Heart left ventricle (tissue), 16 donors: ENCODE results near the gene ZNF550. TPM values are rescaled to one million over a fixed set of nuclear protein-coding genes. Genes with fewer than 3 reads are reported as not detected.
"Not testable (repeated sequence)": the region's sequence is repeated elsewhere in the genome, so short reads cannot be mapped to it uniquely, and the experiment has no call there.

Experiments
- ATAC-seq, 4 donors: fragments of 200-7000 bp; cut with Tn5 transposase; one replicate each; pipeline ENCODE4 v1.9.1; 2020 to 2022; ENCODE audit warnings: moderate library complexity in 4 of 4, mild to moderate bottlenecking in 3 of 4, moderate number of reproducible peaks in 1 of 4
- DNase-seq, 5 donors: peaks; one replicate each; pipeline ENCODE4 v3.0.0-alpha.2; 2020
- H3K27ac ChIP-seq, 12 donors: fragments of 200-600 bp; sonication (generic) in 4 of 12; one replicate each; pipeline versions ENCODE4 v1.5.0 to v1.8.0; 2016 to 2022; ENCODE audit warnings: mild to moderate bottlenecking in 2 of 12
- H3K27me3 ChIP-seq, 9 donors: fragments of 200-600 bp; sonication (generic) in 2 of 9; one replicate each; pipeline versions ENCODE4 v1.5.1 to v1.8.0; 2016 to 2022; ENCODE audit warnings: mild to moderate bottlenecking in 3 of 9
- H3K36me3 ChIP-seq, 9 donors: fragments of 200-600 bp; sonication (generic) in 2 of 9; one replicate each; pipeline versions ENCODE4 v1.5.0 to v1.8.0; 2018 to 2022; ENCODE audit warnings: mild to moderate bottlenecking in 2 of 9
- H3K4me1 ChIP-seq, 12 donors: fragments of 200-600 bp; sonication (generic) in 4 of 12; one replicate each; pipeline versions ENCODE4 v1.5.0 to v1.8.0; 2016 to 2022; ENCODE audit warnings: mild to moderate bottlenecking in 3 of 12
- H3K4me3 ChIP-seq, 12 donors: fragments of 200-600 bp; sonication (generic) in 4 of 12; one replicate each; pipeline versions ENCODE4 v1.5.0 to v1.8.0; 2017 to 2022; ENCODE audit warnings: mild to moderate bottlenecking in 9 of 12, moderate library complexity in 4 of 12
- H3K9me3 ChIP-seq, 12 donors: fragments of 200-600 bp; sonication (generic) in 4 of 12; one replicate each; pipeline versions ENCODE4 v1.5.0 to v1.8.0; 2016 to 2022; ENCODE audit warnings: mild to moderate bottlenecking in 1 of 12
- POLR2A ChIP-seq, 2 donors: fragments of 450-650 bp; IDR thresholded peaks; one replicate each; pipeline ENCODE4 v1.6.1; 2017; ENCODE audit warnings: antibody characterized with exemption in 2 of 2, mild to moderate bottlenecking in 2 of 2, moderate library complexity in 2 of 2
- WGBS, 4 donors: extraction: QIAGEN DNeasy Blood & Tissue Kit in 2 of 4; methylation state at CpG; one replicate each; pipeline versions ENCODE4 v1.1.5 to v1.1.7; 2013 to 2018; 5-methylcytosine and 5-hydroxymethylcytosine counted together
- intact Hi-C, 10 donors: fragments of 100-400 bp; cut with DNase I; formaldehyde crosslinking; loops; one replicate each; pipeline versions ENCODE4 v1.11.1 to v1.14.2; 2022
- polyA plus RNA-seq, 2 donors: library from polyadenylated mRNA; stranded (reverse); fragments of 200-250 nt; gene quantifications; one replicate each; pipeline ENCODE4 v1.2.3, GENCODE V29; 2013
- total RNA-seq, 9 donors: library from RNA; depleted of rRNA in 2 of 9; stranded (reverse); fragments of >200 nt in 2 of 9; fragmentation: NEBNext Ultra II Directional in 3 of 9; extraction: Animal tissue kit (Norgen Biotek cat#: 25700) in 3 of 9; gene quantifications; one replicate each; pipeline versions ENCODE4 v1.1.0 to v1.2.4, GENCODE V29; 2016 to 2023
- TF ChIP-seq, protein P1 (sequence below), 12 donors: fragments of 200-600 bp; sonication (generic) in 4 of 12; IDR thresholded peaks; one replicate each; pipeline versions ENCODE4 v1.5.0 to v1.8.0; 2018 to 2022; ENCODE audit warnings: antibody characterized with exemption in 12 of 12, mild to moderate bottlenecking in 5 of 12
- donor health status: ischemic (EF 13 %, LVEDD 7.1; RV severe dilation, severe dysfunction).
- donor health status: healthy with polysubstance abuse.
- donor health status: DM: no; HTN: yes; CAD: no.
- donor health status: DM: no; HTN: no; CAD: no.
- donor health status: ischemic (EF 25% LVEDD 6.9; RV normal size, moderate dysfunction).
- donor health status: ischemic (EF 25% LVEDD 5.7; RV mildly dilated, moderate dysfunction).
- donor health status: healthy.
- donor health status: DM: yes; HTN: yes; CAD: no.
- donor health status: ischemic (EF 35%, LVEDD 5.7; RV mildly dilated, moderate dysfunction).
- donor health status: nonischemic (EF 11% LVEDD 7.7; RV severe dilation, severe dysfunction).
- donor health status: DM: yes; HTN: yes; CAD: no.
- donor health status: PGD.
- donor health status: ischemic (EF 29% LVEDD 5.4; RV normal size, mild dysfunction).
- donor health status: nonischemic (EF 23%, LVEDD 6.1; RV moderate dilation, normal function).

Gene ZNF550
- total and polyA plus RNA-seq, 11 donors, result 3.6 to 10.1 (median 6.9) TPM

DNA sequence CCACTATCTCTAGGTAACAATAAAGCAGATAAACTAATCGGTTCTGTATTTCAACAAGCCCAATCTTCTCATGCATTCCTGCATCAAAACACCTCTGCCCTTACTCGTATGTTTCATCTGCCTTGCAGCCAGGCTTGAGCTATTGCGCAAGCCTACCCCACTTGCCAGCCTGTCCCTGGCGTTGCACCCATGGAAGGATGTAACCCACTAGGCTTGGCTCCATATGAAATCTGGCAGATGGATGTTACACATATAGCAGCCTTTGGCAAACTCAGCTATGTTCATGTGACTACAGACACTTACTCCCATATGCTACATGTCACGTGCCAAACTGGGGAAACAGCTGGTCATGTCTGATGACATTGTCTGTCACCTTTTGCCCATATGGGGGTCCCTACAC, 44.4 kb downstream of the ZNF550 start:
- Histone ChIP-seq H3K4me1 (no peaks in the 10 kb centered on the region), H3K36me3 (peaks cover 0 to 63% (median 35%) of the 10 kb centered on the region in 9 donors), H3K27ac (no peak overlapping the region), H3K27me3 (no peaks in the 10 kb centered on the region), H3K9me3 (peaks cover 0 to 46% (median 35%) of the 10 kb centered on the region in 12 donors), H3K4me3 (no peak overlapping the region)
- ATAC-seq, result no peak
- no peak for DNase-seq
- 81 to 91% (median 91%) methylated on average over 5 of the region's 5 CpGs for WGBS, 4 donors
- TF ChIP-seq POLR2A (IDR thresholded peaks at IDR 0.05), result no peak
- TF ChIP-seq, protein P1, sequence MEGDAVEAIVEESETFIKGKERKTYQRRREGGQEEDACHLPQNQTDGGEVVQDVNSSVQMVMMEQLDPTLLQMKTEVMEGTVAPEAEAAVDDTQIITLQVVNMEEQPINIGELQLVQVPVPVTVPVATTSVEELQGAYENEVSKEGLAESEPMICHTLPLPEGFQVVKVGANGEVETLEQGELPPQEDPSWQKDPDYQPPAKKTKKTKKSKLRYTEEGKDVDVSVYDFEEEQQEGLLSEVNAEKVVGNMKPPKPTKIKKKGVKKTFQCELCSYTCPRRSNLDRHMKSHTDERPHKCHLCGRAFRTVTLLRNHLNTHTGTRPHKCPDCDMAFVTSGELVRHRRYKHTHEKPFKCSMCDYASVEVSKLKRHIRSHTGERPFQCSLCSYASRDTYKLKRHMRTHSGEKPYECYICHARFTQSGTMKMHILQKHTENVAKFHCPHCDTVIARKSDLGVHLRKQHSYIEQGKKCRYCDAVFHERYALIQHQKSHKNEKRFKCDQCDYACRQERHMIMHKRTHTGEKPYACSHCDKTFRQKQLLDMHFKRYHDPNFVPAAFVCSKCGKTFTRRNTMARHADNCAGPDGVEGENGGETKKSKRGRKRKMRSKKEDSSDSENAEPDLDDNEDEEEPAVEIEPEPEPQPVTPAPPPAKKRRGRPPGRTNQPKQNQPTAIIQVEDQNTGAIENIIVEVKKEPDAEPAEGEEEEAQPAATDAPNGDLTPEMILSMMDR (IDR thresholded peaks at IDR 0.05), result no peak
- intact Hi-C loops, result no loop called here

DNA sequence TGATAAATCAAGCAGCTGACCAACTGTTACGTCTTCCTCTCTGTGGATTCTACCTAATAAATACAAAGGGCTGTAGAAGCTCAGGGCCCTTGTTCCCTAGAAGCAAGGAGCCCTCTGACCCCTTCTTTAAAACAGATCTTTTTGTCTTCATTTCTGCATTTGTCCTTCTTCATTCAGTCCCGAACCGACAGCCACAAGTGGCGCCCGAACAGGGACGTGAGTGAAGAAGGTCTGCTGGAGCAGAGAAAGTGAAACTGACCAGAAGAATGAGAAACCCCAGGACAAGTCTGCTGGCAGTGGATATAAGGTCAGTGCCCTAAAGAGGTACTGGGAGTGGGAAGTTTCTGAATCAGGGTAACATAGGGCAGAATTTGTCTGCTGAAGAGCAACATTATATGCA, 46.8 kb downstream of the ZNF550 start:
- Histone ChIP-seq H3K27me3 (no peaks in the 10 kb centered on the region), H3K36me3 (peaks cover 0 to 85% (median 38%) of the 10 kb centered on the region in 9 donors), H3K4me1 (no peaks in the 10 kb centered on the region), H3K4me3 (no peak overlapping the region), H3K27ac (no peak overlapping the region), H3K9me3 (peaks cover 0 to 69% (median 47%) of the 10 kb centered on the region in 12 donors)
- no peak for TF ChIP-seq POLR2A (IDR thresholded peaks at IDR 0.05)
- TF ChIP-seq, protein P1 (IDR thresholded peaks at IDR 0.05), result no peak
- intact Hi-C loops, result no loop called here
- WGBS, 4 donors, result 96 to 98% (median 97%) methylated on average over 6 of the region's 6 CpGs
- no peak for ATAC-seq
- no peak for DNase-seq

DNA sequence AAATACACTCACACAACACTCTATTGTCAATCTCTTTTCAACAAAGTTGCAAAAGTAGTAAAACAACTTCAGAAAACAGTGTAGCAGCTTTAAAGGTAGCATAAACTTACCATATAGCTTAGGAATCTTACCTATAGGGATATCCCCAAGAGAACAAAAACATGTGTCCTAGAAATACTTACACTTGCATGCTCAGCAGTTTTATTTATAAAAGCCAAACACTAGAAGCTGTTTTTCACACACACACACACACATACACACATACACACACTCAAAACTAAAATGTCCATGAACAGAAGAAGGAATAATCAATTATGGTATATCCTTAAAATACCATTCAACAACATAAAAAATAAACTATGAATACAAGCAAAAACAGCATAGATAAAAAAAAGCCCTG, 48.2 kb downstream of the ZNF550 start:
- no peak for DNase-seq
- H3K9me3 ChIP-seq, result peaks cover 0 to 80% (median 50%) of the 10 kb centered on the region in 12 donors
- ATAC-seq, result no peak
- no peak overlapping the region for H3K4me3 ChIP-seq
- no peak for TF ChIP-seq POLR2A (IDR thresholded peaks at IDR 0.05)
- TF ChIP-seq, protein P1 (IDR thresholded peaks at IDR 0.05), result no peak
- H3K36me3 ChIP-seq, result peaks cover 0 to 85% (median 40%) of the 10 kb centered on the region in 9 donors
- H3K27me3 ChIP-seq, result no peaks in the 10 kb centered on the region
- no peaks in the 10 kb centered on the region for H3K4me1 ChIP-seq
- H3K27ac ChIP-seq, result no peak overlapping the region
- intact Hi-C loops, result no loop called here

DNA sequence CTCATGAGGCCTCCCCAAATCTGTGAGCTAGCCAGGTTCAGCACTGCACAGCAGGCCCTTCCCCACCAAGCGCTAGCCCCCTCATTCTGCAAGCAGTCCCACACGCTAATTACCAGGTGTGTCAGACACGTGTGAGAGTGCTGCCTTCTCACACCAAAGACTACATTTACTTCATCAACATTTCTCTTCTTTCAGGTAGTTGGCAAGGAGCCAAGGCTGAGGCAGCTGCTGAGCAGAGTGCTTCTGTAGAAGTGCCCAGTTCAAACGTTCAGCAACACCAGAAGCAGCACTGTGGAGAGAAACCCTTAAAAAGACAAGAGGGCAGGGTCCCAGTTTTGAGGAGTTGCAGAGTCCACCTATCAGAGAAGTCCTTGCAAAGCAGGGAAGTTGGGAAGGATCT, 53.5 kb downstream of the ZNF550 start:
- peaks cover 0 to 66% (median 41%) of the 10 kb centered on the region in 9 donors for H3K36me3 ChIP-seq
- intact Hi-C loops, result no loop called here
- DNase-seq (no peak), ATAC-seq (no peak)
- WGBS, 4 donors, result 60 to 82% (median 70%) methylated on average over 4 of the region's 4 CpGs
- TF ChIP-seq, protein P1 (IDR thresholded peaks at IDR 0.05), result no peak
- no peak for TF ChIP-seq POLR2A (IDR thresholded peaks at IDR 0.05)
- H3K4me1 ChIP-seq, result peaks cover 0 to 4% (median 0%) of the 10 kb centered on the region in 12 donors
- H3K27ac ChIP-seq, result no peak overlapping the region
- H3K9me3 ChIP-seq, result peaks cover 0 to 67% (median 16%) of the 10 kb centered on the region in 12 donors
- H3K27me3 ChIP-seq, result no peaks in the 10 kb centered on the region
- H3K4me3 ChIP-seq, result no peak overlapping the region

DNA sequence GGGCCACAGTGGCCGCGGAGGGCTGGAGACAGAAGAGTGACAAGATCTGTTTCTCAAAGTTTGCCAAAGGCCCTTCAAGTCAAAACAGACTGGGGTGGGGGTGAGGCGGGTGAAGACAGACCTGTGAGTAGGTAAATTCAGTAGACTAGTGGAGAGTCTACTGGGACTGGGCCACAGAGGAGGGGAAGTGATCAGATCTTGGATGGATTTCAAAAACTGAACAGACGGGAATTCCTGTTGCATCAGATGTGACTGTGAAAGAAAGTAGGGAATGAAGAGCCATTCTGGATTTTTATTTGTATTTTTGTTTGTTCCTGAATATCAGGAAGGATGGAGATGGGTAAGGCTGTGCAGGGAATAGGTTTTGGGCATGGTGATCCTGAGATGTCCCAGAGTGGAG, 59.3 kb downstream of the ZNF550 start:
- Histone ChIP-seq H3K4me1 (peaks cover 0 to 11% (median 7%) of the 10 kb centered on the region in 12 donors), H3K9me3 (peaks cover 0 to 53% (median 0%) of the 10 kb centered on the region in 12 donors), H3K36me3 (peaks cover 0 to 18% (median 11%) of the 10 kb centered on the region in 9 donors), H3K4me3 (peak overlapping the region in 10 of 12 donors; percentile 21 to 100 (median 86))
- DNase-seq, intact Hi-C loops, H3K27me3 ChIP-seq, H3K27ac ChIP-seq: not testable (repeated sequence)
- ATAC-seq, result peak in 1 of 4 donors; percentile 24
- 0 to 8% (median 4%) methylated on average over 1 to 2 of the region's 4 CpGs for WGBS, 4 donors
